Activated T-cell treated with anti-CD3 and anti-CD28 coated beads for 48 hours (primary cell): Measurements from ENCODE around the gene CLTCL1.

Experiments used
- DNase-seq: peaks from one replicate; pipeline ENCODE4 v3.0.0-alpha.2; 2020; ENCODE audit warnings: low read depth

The CLTCL1 gene

GRCh38 chr22:19195796-19196731 lies 95.5 kb downstream of the CLTCL1 start:
- no peak for DNase-seq

- DNase-seq: no peak
Observed at GRCh38 chr22:19194766-19195536, 96.6 kb downstream of the CLTCL1 start.

- no peak for DNase-seq
Observed at GRCh38 chr22:19193879-19194278, 97.6 kb downstream of the CLTCL1 start.

- no peak for DNase-seq
Observed at GRCh38 chr22:19187716-19188563, 103.6 kb downstream of the CLTCL1 start.

GRCh38 chr22:19184276-19184997 lies 107.1 kb downstream of the CLTCL1 start:
- DNase-seq: no peak

GRCh38 chr22:19183216-19183615 lies 108.3 kb downstream of the CLTCL1 start:
- no peak for DNase-seq

- DNase-seq: no peak
Observed at GRCh38 chr22:19182472-19183157, 108.9 kb downstream of the CLTCL1 start.

GRCh38 chr22:19181786-19182471 lies 109.6 kb downstream of the CLTCL1 start:
- DNase-seq: no peak

GRCh38 chr22:19180740-19181410 lies 110.6 kb downstream of the CLTCL1 start:
- no peak for DNase-seq

GRCh38 chr22:19180234-19180633 lies 111.3 kb downstream of the CLTCL1 start:
- DNase-seq: no peak

GRCh38 chr22:19179497-19180048 lies 111.9 kb downstream of the CLTCL1 start:
- peak; percentile 34 for DNase-seq

- DNase-seq: peak; percentile 91
Observed at GRCh38 chr22:19178657-19179496, 112.6 kb downstream of the CLTCL1 start, which contains the start of gene SLC25A1. SLC25A1 (minus strand) TSS chr22:19178736; CDS start chr22:19178673, 63 bp downstream.

- DNase-seq: no peak
Observed at GRCh38 chr22:19178065-19178656, 113.4 kb downstream of the CLTCL1 start.

- DNase-seq: no peak
Observed at GRCh38 chr22:19177164-19178064, 114.1 kb downstream of the CLTCL1 start.

- DNase-seq: no peak
Observed at GRCh38 chr22:19176732-19177131, 114.8 kb downstream of the CLTCL1 start.

GRCh38 chr22:19176175-19176643 lies 115.3 kb downstream of the CLTCL1 start:
- DNase-seq: no peak
